HG03139 (cell line): ENCODE measurements around the gene CXCL3.
"Not testable (repeated sequence)": the region's sequence is repeated elsewhere in the genome, so short reads cannot be mapped to it uniquely, and the experiment has no call there.

Experiments used
- ATAC-seq: cut with Tn5 transposase; IDR thresholded peaks from one replicate; pipeline ENCODE4 v1.9.1; 2021; ENCODE audit not compliant: unreplicated experiment

Gene CXCL3

DNA sequence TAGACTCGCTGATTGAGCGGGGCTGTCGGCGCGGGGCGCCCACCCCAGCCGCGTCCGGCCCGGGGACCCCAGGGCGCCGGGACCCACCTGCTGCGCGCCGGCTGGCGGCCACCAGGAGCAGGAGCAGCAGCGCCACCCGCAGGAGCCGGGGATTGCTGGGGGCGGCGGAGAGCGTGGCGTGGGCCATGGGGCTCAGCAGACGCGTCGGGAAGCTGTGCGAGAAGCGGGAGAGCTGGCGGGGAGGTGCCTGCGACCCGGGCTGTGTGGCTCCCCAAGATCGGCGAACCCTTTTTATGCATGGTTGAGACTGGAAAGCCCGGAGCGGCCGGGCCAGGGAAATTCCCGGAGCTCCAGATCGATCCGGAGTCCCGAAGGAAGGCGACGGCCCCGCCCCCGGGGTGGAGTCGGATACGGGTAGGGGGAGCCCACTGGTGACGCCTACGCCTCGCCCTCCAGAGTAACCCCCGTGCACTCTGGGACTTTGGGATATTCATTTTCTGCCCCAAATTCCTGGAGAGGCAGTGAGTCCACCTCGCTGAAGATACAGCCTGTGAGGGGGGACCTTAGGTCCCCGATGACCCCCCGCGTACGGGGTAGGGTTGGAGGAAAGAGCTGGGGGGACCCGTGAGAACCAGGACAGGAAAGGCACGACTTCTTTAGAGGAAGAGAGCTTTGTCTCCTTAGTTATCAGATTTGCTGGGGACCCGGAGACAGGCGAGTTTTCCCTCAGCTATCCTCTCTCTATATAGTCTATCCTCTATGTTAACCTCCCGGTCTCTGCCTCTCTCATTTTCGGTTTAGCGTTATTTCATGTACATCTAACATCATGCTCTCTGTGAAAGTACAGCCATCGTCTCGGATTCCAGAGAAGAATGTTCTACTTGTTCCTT, at the start of gene CXCL3:
CXCL3 (minus strand) TSS at position 265 of the 890 bp plus-strand sequence; CDS start at position 187, 78 bp downstream.
- no peak for ATAC-seq

DNA sequence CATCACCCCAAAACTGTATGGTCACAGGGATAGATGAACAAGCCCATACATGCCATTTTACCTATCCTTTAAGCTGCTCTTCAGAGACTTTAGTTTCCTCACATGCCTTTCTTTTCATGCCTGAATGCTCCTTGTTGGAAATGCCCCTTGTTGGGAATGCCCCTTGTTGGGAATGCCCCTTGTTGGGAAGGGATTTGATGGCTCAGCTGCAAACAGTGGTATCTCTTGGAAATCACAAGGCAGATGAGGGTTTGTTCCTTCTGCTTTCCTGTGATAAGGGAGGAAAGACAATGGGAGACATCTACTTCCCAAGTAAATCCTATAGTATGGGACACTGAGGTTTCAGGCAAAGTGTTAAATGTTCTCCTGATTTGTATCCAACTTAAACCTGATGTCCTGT, 49.0 kb upstream of the CXCL3 start:
- ATAC-seq: no peak

DNA sequence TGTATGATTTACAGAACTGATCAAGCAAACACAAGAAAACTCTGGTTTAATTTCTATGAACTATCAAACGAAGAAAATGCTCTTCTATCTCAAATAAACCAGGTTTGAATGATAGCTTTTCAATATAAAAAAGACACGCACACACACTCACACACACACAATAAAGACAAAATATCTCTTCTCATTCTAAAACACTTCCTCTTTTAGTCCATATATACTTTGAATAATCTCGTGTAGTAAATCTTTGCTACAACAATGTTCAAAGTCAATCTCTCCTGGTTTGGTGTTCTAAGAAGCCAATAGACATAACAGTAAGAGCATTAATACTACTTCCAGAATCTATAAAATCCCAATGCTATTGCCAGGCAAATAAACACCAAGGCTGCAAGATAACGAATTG, 47.2 kb upstream of the CXCL3 start:
- ATAC-seq: no peak

DNA sequence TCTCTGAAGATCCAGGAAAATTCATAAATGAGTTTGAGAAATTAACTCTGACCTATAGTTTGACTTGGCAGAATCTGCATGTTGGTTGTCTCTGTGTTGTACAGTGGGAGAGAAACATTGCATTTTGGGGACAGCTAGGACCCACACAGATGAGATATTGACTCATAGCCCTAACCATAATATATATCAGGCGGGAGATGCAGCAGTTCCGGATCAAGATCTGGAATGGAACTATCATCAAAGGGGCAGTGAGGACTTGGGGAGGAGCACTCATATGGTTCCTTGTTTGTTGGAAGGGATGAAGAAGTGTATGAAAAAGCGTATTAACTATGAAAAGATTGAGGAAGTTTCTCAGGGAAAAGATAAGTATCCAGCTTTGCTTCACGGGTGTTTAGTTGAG, 46.5 kb upstream of the CXCL3 start:
- ATAC-seq: no peak

DNA sequence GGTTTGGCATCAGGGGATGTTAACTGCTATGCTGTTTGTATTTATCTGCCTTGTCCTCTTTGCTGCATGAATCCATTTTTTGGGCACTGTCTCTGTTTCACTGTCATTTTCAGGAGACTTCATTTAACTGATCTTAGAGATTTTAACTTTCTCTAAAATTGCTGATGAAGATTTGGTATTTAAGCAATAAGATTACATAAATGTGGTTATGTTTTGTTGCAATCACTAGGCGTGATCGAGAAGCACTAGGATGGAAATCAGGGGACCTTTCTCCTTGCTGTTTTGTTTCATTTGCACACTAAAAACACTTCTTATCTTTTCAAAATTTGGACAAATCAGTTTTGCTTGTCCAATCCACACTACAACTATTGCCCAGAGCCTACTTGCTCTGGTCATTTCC, 45.1 kb upstream of the CXCL3 start:
- ATAC-seq: no peak

DNA sequence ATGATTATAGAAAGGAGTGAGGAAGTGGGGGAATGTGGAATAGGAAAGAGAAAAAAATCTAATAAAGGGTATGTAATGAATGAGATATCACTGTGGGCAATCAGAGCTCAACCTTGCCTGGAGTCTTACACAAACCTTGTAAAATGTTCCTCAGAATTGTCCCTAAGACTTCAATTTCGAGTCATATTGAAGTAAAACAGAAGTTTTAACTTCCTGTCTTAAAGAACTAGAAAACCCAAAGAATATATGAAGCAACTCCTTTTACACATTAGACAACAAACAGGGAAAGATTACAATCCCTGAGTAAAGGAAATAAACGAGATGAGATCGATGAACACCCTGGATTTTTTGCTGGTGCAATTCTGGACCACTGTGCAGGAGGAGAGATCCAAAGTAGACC, 42.5 kb upstream of the CXCL3 start:
- no peak for ATAC-seq

DNA sequence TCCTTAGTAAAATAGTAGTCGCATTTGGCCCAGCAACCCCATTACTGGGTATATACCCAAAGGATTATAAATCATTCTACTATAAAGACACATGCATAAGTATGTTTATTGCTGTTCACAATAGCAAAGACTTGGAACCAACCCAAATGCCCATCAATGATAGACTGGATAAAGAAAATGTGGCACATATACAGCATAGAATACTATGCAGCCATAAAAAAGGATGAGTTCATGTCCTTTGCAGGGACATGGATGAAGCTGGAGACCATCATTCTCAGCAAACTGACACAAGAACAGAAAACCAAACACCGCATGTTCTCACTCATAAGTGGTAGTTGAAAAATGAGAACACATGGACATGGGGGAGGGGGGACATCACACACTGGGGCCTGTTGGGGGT, 41.9 kb upstream of the CXCL3 start:
- not testable (repeated sequence) for ATAC-seq

DNA sequence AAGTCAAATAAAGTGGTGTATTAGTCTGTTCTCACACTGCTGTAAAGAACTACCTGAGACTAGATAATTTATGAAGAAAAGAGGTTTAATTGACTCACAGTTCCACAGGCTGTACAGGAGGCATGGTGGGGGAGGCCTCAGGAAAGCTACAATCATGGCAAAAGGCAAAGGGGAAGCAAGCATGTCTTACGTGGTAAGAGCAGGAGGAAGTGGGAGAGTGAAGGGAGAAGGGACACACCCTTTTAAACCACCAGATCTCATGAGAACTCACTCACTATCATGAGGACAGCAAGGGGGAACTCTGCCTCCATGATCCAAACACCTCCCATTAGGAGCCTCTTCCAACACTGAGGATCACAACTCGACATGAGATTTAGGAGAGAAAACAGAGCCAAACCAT, 40.5 kb upstream of the CXCL3 start:
- ATAC-seq: not testable (repeated sequence)

DNA sequence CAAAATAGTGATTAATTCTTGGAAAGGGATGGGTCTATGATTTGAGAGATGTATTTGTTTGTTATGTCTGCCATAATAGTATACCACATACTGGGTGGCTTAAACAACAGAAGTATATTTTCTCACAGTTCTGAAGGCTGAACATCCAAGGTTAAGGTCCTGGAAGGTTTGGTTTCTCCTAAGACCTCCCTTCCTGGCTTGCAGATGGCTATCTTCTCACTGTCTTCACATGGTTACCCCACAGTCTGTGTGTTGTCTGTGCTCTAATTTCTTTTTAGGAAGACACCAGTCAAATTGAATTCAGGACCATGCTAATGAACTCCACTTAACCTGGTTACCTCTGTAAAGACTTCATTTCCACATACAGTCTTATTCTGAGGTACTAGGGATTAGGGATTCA, 34.9 kb upstream of the CXCL3 start:
- ATAC-seq: no peak

DNA sequence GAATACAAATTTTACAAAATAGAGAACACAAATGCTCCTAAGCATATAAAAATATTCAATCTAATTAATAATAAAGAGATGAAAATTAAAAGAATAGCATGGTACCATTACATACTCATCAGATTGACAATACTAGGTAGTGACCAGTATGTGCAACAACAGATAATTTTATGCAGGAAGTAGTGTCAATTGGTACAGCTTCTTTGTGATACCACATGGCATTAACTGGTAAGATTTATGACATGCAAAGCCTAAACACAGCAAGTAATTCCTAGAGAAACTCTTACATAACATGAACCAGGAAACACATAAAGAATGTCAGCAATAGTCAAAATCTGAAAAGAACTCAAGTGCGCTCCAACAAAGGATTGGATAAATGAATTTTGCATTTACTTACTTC, 34.2 kb upstream of the CXCL3 start:
- no peak for ATAC-seq

DNA sequence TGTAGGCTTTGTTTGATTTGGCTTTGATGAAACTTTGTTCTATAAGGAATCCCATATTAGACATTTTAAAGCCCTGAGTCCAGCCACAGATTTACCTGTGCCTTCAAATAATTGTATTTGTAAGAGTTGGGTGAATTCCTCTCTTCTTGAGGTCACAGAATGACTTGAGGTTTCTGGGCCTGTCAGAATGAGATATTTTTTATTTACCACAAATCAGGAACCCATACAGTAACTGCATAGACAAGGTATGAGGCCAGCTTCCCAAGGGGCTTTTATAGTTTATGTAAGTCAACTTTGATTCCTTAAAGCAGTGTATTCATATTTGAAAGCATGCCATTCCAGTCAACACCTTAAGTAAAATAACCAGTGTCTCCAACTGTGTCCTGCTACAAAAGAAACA, 29.1 kb upstream of the CXCL3 start:
- no peak for ATAC-seq

DNA sequence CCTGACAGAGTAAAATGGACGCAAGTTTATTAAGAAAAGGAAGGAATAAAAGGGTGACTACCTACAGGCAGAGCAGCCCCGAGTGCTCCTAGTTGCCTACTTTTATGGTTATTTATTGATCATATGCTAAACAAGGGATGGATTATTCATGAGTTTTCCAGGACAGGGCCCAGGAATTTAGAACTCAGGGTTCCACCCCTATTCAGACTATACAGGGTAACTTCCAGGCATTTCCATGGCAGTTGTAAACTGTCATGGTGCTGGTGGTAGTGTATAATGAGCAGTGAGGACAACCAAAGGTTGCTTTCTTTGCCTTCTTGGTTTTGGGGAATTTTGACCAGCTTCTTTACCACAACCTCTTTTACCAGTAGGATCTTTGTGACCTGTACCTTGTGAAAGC, 27.7 kb upstream of the CXCL3 start:
- no peak for ATAC-seq

DNA sequence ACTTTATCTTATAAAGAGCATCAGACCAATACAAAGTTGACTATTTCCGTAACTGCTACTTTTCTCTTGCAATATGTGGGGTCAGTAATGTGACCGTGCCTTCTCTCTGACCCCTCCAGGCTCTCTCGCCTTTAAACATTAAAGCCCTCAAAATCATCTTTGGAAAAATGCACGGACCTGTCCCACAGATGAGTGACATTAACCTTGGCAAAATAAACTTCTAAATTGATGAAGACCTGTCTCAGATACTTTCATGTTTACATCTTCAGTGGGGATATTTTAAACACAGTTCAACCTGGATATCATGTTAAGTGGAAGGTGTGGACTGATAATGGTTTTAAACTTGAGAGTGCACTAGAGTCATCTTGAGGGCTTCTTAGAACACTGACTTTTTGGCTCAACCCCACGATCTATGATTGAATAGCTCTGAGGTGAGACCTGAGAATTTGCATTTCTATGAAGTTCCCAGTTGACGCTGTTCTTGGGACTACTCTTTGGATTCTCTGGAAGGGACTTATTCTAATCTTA, 26.7 kb upstream of the CXCL3 start:
- ATAC-seq: no peak

DNA sequence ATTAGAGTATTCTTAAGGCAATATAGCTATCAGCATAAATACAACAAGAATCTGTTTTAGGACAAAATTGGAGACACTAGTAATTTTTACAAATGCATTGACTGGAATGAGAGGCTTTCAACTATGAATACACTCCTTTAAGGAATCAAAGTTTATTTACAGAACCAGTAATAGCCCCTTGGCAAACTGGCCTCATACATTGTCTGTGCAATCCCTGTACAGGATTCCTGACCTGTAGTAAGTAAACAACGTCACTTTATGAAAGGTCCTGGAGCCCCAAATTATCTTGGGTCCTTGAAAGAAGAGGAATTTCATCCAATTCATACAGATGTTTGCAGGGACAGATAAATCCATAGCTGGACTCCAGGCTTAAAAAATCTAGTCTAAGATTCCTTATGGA, 25.4 kb upstream of the CXCL3 start:
- ATAC-seq: no peak

DNA sequence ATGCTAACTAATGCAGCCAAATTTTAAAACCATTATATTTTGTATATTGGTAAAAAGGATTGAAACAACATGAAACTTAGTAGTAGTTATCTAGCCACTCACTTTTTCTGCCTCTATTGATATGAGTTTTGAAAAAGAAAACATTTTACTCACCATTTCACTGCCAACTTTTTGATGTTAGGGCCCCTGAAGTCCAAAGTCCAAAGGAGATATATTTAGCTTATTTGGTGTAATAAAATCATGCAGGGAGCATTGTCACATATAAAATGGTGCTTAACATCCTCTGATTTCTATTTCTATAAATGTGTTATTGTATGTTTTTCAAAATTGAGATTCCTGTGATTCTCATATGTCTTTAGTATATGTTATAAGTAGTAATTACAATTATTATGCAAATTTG, 24.5 kb upstream of the CXCL3 start:
- ATAC-seq: no peak

DNA sequence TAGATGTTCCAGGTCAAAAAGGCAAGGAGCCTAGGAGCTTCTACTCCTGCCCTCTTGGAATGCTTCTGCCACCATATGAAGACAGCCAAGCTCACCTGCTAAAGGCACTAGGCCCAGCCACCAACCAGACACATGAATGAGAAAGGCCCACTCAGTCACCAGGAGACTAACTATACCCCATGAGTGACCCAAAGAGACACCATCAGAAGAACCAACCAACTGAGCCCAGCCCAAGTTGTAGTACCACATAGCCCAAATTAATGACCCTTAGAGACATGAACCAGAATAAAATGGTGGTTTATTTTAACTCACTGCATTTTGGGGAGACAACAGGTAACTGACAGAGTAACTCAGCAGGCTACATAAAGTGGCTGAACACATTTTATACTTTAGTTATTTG, 22.9 kb upstream of the CXCL3 start:
- ATAC-seq: no peak

DNA sequence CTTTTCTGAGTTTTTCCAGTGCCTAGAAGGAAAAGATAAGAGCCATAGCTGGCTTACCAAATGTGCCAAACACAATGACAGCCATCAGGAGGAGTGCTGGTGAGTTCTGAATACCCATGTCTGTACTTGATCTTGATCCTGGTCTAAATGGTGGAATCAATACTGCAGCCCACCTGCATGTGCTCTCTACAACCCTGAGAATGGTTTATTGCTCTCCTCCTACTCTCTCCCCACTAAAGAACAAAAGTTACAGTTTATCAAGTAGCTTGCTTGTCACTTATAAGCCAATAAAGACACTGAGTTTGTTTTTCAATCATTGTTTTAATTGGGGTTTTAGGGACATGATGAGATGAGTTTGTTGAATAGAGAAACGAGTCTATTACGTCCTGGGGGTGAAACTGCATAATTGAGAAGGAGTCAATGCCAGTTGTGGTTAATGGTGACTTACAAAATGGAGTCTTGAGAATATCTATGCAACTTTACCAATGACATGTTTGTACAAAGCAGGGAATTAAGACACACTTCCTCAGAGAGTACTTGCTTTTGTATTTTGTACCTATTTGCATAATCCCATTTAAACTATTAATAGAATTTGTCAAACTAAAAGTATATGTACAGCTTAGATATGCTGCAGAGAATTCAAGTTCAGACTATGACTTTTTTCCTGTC, 20.8 kb upstream of the CXCL3 start:
- no peak for ATAC-seq

DNA sequence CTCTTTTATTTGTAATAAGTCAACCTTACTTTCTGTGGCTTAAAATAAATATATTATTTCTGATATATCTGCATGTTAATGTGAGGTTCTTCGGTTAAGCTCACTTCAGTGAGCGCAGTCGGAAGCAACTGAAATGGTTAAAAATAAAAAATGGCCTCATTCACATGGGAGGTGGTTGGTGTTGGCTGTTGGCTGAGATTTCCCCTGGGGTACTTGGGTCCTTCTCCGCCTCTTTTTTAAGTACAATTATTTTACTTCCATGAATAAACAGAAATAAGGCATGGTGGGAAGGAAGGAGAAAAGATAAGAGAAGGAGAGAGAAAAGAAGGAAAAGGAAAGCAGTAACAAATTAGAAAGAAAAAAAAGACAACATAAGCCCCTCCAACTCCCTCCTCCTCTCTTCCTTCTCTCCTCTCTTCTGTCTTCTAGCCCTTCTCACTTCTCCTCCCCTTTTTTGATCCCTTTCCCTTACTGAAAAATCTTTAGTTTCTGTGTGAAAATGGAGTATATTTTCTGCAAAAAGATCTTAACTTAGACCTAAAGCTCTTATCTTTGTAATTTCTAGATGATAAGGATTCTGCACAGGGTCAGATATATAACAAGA, 19.7 kb upstream of the CXCL3 start:
- no peak for ATAC-seq

DNA sequence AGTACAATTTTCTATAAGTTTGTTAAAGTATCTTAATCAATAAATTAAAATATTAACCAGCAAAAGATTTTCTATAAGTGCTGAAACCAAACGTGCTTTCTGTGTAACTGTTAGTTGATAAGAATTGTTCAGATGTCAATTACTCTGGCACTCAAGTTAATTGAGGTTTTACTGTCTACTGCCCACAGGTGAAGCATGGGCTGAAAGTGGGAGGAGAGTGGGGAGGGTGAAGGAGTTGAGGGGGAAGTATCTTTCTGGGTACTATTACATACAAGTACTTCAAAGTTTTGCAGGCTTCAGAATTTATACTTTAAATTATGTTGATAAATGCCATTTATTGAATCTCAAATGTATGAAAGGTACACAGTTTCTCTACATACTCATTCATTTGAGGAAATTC, 19.1 kb upstream of the CXCL3 start:
- ATAC-seq: no peak

DNA sequence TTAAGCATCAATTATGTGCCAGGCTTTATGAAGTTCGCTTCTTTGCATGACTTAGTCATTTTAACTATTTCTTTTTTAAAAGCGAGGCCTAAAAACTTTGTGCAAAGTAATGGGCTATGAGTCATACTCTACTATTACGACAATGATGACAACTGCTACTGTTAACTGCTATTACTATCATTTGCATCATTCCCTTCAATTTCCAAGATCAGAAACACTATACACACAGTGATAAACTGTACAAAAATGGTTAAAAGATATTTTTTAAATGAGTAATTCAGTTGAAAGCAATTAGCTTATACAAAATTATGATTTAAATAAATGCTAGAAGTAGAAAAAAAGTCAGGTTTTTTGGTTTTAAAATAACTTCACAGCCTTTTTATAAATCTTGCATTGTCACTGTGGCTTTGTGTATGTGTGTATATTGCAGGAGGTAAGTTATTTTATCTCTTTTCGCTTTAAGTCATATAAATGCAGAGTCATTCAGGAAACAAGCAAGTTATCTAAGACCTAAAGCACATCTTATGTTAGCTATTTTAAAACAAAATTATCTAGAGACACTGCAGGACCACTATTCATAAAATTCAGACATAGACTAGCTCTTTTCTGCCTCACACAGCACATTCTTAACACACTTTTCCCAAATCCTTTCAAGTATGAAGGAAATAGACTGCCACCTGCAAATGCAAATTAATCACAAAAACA, 18.5 kb upstream of the CXCL3 start:
- ATAC-seq: no peak

DNA sequence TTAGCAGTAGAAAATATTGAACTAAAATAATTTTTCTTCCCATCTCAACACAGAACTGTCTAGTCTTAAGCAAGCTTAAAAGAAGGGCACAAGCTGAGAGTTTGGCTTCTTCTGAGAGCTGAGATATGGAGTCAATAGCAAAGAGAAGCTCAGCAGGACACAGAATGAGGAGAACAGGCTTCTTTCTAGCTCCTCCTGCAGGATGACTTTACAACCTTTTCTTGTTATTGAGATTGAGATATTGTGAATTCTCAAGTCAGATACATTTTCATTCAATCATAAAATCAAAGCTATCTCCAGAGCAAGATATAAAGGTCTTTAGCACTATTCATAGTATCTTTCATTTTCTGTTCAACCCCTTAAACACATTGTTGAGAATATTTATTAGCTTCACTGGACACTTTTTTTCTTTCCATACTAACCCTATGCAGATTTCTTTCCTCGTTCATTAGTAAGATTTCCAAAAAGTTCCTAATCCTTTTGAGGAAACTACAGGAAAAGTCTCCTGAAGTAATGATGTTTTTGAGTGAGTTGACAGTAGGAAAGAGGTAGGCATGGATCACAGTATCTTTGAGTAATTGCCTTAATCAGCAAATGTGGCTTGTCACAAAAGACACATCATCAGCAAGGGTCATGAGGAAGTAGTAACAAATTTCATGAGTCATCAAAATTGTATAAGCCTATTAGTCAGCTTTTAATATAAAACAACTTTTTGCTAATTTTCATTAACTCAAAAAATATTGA, 17.8 kb upstream of the CXCL3 start:
- ATAC-seq: no peak
